GM21528 (cell line): Measurements from ENCODE around the gene TRIO.

Experiments used
- ATAC-seq: cut with Tn5 transposase; IDR thresholded peaks from one replicate; pipeline ENCODE4 v1.9.1; 2021; ENCODE audit warnings: mild to moderate bottlenecking, moderate library complexity; ENCODE audit not compliant: unreplicated experiment, low FRiP score

Gene TRIO

GRCh38 chr5:14439087-14439871 lies 296.1 kb downstream of the TRIO start:
- no peak for ATAC-seq

GRCh38 chr5:14440223-14440581 lies 297.1 kb downstream of the TRIO start:
- ATAC-seq, result no peak

DNA sequence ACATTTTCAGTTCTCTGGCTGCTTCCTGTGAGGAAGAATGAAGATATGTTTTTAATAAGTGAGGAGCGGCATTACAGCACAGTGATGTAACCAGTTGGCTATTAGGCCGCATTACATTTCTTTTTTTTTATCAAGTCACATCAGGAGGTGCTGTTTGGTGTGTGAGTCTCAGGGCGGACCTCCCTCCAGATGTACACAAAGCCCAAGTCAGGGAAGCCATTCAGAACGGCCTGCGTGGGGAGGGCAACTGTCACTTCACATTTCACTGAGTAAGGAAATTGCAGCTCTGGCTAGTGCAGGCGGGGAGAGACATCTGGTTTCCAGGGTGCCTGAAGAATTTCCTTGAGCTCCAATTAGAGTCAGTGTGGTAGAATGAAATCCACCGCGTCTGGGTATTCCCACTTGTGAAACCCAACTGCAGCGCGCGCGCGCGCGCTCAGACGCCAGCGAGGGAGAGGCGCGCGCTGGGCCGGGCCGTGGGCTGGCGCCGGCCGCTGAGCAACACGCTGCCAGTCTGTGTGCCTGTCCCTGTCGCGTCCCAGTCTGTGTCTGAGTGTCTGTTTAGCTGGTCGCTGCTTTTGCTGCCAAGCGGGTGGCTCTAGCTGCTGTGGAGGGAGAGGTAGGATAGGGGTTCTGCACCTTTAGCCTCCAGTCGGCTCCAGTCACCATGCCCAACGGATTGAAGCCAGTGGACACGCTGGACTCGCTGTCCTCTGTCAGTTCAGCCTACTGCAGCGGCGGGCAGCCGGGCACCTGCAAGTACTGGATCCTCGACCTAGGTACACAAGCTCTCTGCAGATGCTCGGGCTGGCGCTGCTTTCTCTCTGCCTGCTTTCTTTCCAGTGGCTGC lies 297.7 kb downstream of the TRIO start:
- ATAC-seq, result no peak

GRCh38 chr5:14441641-14442040 lies 298.5 kb downstream of the TRIO start:
- no peak for ATAC-seq

- ATAC-seq, result no peak
Measured at GRCh38 chr5:14442536-14442935, 299.4 kb downstream of the TRIO start.

- no peak for ATAC-seq
Measured at GRCh38 chr5:14443671-14444093, 300.5 kb downstream of the TRIO start.

- ATAC-seq, result no peak
Measured at GRCh38 chr5:14444161-14444560, 301.0 kb downstream of the TRIO start.

GRCh38 chr5:14445013-14445412 lies 301.9 kb downstream of the TRIO start:
- no peak for ATAC-seq

- ATAC-seq, result no peak
Measured at GRCh38 chr5:14445576-14446290, 302.6 kb downstream of the TRIO start.

DNA sequence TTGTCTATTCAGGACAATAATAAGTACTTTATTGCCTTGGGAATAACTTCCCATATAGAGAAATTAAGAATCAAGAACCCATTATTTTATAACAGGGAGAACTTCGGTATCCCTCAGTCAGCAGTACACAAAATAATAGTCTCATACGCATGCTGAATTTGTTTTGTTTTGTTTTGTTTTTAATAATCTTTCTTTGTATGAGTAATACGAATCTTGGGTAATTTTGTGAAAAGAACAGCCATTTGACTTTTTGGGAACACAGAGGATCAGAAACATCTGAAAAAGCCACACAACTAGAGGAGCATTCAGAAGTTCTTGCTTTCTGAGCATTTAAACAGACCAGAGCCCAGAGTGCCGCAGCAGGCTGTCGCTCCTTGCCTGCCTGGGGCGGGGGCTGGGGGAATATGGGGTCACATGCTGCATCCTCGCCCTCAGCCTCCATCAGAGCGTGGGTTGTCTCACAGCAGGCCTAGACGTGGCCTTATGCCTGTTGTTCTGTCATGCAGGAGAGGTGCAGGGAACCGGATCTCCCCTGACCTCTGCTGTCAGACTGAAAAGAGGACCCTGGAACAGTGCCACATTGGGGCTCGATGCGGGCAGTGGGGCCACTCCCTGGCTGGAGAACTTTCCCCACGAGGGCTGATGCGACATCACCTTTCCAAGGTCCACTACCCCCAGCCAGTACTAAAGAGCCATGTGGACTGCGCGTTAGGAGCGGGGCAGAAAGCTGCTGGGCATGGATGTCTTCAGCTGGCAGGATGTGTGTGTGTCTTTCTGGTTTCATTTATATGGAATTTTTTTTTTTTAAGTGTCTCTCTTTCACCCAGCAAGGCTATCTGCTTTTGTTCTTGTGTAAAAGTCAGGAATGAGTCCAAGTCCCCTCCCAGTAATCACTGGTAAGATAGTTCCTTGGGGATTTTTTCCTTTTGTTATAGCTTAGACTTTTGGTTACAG lies 305.1 kb downstream of the TRIO start:
- ATAC-seq, result no peak

DNA sequence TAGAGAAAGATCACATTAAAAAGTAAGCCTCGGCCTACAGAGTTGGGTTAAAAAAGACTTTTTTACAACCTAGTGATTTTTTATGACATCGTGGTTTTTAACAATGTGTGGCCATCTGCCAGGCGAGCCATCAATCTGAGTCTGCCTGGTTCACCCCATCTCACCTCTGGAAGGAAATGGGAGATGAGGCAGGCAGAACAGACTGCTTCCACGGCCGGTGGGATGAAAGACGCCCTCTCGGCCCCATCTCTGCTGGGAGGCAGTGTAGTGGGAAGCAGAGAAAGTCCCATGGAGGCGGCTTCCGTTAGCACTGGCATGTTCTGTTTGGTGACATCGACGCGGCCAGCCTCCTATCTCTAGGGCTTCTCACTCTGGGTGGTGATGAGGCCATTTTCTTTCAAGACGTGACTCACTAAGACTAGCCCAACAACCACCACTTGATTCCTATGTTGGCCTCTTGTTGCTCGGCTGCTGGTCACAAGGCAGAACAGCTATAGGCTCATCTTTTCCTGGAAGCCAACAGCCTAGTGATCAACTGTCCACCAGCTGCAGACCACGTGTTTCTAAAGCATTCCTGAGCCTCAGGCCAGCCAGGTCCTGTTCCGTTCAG lies 306.0 kb downstream of the TRIO start:
- no peak for ATAC-seq

DNA sequence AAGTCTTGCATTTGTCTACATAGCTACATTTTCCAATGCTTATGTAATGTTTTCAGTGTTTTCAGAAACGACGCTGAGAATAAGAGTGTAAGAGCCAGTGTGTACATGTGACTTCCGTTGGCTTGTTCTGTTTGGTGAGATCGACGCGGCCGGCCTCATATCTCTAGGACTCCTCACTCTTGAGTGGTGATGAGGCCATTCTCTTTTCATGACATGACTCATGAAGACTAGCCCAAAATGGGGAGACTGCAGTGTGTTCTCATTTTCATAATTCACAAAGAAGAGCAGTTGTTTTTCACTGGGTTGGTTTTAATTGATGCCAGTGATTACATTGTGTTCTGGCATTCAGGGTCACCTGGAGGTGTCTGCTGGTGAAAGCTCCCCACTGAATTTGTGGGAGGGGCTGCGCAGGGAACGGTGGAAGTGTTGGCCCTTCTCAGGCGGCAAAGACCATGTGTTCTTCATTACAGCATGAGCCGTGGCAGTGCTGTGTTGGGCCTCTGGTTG lies 306.9 kb downstream of the TRIO start:
- no peak for ATAC-seq

DNA sequence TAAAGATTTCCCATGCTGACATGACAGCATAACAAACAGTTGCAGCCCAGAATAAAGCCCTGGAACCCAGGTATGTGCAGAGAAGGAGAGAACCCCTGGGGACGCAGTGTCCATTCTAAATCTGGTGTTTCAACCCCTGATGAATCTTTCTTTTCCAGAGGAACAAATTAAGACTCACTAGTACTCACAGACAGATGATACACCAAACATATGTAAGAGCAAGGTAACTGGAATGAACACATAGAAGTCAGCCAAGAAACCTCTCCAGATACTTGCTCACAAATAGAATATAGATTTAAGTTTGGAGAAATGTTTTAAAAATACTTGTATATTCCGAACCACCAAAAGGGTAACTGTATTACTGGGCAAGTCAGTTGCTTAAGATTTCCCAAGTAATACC lies 307.6 kb downstream of the TRIO start:
- no peak for ATAC-seq

GRCh38 chr5:14451871-14452270 lies 308.7 kb downstream of the TRIO start:
- ATAC-seq, result no peak

GRCh38 chr5:14452685-14453454 lies 309.7 kb downstream of the TRIO start:
- ATAC-seq, result no peak

DNA sequence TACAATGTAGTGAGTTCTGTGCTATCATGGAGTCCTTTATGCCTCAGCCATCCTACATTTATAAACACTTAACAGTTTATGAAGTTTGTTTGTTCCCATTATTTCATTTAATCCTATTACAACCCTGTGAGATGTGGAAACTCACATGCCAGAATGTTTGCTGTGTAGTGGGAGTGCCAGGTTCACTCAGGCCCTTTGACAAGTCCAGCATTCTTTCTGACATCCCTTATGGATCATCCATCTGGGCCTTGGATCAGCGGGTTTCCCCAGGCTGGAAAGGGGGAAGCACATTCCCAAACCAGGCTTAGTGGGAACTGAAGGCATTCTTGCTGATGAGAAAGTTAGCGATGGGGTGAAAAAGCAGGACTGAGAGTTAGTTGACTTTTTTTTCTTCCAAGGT lies 310.3 kb downstream of the TRIO start:
- no peak for ATAC-seq

- ATAC-seq, result no peak
Measured at GRCh38 chr5:14455814-14456321, 312.7 kb downstream of the TRIO start.

DNA sequence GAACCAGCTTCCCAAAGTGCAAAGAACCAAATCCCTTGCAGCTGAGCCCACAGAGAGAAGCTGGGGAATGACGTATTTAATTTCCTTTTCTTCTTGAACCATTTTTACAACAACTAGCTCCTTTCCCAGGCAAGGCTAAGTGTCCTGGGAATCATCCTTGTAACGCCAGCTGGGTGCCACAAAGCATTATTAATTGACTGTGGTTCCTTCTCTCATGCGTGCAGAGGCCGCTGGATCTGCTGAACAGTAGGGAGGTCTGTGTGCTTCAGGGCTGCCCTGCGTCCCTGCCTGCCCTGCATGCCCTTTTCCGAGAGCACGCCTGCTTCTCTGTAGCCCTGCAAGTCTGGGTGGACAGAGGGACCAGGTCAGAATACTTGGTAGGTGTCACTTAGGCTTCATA lies 314.3 kb downstream of the TRIO start:
- ATAC-seq, result no peak

DNA sequence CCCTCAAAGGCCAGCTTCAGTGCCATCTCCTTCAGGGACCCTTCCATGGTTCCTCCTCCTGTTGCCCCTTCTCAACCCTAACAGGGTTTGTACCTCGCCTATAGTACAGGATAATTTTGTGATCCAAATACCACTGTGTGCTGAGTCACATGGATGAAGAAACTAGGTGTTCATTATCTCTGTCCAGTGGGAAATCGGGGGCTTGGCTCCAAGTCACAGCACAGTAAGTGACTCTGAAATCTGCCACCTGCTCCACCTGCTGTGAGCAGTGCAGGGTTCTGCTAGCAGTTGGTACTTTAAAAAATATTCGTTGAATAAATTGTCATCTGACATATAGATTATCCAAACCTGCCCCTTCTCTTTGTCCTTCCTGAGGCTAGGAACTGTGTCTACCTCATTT lies 315.3 kb downstream of the TRIO start:
- no peak for ATAC-seq
